Measurements from ENCODE around the gene GNAQ.

GNAQ gene

DNA sequence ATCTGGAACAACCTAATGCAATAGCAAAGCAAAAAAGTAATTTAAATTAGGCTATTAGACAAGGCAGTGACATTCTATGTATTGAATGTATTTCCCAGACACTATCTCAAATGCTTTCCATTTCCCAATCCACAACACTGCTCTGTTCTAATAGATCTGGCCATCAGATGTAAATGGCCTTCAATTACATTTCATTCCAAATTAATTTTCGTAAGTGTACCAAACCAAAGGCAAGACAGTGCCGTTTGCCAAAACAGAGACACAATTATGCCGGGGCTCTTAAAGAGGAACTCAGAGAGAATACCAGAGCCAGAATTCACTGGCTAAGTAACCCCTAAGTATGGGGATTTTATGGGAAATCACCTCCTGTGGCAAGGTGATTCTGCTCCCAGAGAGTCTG is 63.1 kb downstream of the GNAQ start:
- DNase-seq = no peak

DNA sequence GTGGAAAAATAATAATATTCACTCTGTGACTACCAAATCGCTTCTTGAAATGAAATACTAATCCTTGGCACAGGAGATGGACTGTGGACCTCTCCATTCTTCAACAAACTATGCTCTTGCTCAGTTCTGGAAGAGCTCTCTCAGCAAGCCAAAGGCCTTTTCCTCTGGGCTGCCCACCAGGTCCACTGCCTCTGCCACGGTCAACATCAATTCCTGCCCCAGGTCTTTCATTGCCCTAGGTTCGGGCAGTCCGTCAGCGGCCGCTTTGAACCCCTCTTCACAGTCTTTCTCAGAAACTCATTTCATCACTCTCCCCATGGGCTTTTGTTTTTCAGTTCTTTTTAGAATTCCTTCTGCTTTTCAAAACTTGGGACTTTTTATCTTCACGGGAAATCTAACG is 64.9 kb downstream of the GNAQ start:
- no peak for DNase-seq

DNA sequence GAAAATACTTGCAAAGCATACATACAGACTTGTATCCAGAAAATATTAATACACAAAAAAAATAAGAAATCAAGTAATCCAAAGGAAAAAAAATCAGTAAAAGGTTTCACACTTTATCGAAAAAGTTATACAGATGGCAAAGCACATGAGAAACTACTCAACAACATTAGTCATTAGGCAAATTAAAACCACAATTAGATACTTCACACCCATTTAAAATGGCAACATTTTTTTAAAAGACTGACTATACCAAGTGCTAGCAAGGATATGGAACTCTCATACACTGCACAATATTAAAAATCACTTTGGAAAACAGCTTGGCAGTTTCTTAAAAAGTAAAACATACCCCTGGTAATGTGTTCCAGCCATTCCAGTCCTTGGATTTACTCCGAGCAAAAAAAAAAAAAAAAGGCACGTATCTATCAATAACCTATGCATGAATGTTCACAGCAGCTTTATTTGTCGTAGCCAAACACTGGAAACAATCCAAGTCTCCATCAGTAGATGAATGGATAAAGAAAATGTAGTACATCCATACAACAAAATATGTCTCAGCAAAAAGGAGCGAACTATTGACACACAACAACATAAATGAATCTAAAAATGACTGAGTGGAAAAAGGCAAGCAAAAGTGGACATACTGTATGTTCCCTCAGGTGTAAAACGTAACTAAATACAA is 66.0 kb downstream of the GNAQ start:
- no peak for DNase-seq

DNA sequence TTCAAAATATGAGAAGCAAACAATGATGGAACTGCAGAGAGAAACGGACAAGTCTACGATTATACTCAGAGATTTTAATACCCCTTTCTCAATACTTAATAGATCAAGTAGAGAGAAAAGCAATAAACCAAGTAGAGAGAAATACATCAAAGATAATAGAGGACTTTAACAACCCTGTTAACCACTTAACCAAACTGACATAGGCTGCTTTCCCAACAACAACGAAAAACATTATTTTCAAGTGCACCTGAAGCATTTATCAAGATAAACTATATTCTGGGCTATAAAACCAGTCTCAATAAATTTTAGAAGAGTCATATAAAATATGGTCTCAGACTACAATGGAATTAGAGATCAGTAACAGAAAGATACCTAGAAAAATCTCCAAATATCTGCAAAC is 67.4 kb downstream of the GNAQ start:
- no peak for DNase-seq

DNA sequence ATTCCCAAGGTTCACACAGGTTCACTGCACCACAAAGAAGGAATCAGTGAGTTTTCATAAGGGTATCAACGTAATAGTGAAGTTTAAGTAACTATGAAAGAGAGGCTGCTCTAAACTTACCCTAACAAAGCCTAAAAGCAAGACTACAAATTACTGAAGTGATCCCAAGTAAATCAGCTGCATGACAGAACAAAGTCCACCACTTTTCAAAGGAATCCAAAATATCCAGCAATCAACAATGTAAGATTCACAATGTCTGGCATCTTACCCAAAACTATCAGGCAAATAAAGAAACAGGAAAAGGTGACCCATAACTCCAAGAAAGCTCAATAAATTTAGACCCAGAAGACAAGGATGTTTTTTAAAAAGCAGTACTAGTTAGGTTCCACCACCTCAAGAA is 70.1 kb downstream of the GNAQ start:
- no peak for DNase-seq

DNA sequence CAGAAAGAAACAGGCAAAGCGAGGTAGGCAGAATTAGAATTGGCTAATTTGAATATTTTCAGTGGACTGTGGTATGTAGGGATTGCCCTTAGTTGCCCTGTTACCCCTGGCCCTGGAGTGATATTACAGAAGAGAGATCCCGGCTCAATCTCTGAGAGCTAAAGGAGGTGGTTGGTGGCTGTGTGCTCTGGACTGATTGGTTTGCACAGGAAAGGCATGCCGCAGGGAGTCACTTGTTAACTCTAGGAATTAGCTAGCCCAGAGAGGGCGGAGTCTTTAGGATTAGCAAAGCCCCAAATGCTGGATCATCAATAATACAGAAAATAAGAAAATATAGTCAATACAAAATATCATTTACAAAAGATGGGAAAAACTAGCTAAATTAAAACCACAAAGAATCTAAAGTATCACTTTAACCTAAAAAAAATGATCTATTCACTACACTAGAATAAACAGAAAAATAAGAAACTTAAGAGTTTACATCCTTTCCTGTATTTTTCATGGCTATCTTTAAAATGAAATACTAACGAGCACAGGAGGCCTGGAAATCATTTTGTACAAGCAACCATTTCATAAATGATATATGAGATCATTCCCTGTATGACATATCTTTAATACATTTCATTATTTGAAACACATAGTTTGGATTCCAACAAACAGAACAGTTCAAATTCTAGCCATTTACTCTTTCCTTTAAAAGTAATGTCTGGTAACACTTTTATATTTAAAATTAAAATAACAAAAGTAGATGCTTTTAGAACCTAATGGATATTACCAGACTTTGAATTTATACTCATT is 71.1 kb downstream of the GNAQ start:
- no peak for DNase-seq

DNA sequence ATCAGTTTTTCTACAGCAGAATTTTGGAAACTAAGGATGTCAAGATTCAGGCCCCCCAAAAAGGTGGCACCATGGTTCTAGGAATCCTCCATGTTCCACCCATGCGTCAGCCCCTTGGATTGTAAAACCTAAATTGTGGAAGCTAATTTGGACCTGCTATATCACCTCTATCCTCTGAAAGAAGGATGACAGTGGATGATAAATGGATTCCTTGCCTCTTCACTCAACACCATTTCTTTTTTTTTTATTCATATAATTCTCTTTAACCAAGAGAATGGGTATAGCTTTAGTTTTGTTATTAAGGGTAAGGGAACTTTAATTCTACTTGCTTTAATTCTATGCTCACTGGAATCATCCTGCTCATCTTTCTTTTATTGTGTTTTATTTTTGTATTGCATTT is 71.8 kb downstream of the GNAQ start:
- no peak for DNase-seq

DNA sequence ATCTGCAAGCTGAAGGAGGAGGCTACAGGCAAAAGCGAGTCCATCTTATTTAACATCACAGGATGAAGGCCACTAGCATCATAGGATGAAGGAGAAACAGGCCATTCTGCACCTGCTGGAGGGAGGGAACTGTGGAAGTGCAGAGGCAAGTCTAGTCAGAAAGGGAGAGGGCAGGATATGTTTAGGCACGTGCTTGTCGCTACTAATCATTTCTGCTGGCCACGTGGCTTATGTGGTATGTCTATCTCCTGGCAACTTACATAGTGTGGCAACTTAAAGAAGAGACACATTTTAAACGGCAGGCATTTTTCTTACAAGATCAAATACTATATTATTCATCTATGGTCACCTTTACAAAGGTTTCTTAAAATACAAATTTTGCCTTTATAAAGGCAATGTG is 74.0 kb downstream of the GNAQ start:
- DNase-seq = no peak

DNA sequence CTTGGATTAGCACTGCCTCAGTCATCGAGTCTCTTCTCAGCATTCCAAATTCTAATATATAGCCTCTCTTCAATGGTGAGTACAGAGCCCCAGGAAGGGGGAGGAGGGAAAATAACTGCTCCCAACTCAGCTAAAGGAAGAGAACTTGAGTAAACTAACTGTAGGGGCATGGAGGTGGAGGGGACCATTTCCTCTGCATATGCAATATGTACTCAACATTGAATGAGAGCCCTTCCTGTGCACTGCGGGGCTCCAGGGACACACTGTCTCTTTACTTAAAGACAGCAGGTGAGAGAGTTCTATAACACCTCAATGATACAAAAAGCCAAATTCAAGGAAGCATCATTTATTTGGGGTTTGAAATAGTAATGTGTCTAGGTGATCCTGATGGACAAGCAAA is 75.1 kb downstream of the GNAQ start:
- no peak for DNase-seq

DNA sequence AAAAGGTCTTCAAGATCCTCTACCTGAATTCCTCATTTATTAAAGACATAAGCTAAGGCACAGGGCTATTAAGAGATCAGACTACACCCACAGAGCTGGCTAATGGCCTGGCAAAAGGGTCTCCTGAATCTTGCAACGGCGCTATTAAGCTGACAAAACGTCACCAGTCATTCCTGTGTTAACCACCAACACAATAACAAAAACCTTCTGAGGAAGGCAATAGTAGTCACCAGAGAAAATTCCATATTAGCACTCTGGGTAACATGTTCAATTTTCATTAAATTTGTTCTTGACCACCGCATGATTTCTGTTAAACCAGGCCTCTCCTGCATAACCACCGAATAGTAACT is 77.0 kb downstream of the GNAQ start:
- DNase-seq = no peak

DNA sequence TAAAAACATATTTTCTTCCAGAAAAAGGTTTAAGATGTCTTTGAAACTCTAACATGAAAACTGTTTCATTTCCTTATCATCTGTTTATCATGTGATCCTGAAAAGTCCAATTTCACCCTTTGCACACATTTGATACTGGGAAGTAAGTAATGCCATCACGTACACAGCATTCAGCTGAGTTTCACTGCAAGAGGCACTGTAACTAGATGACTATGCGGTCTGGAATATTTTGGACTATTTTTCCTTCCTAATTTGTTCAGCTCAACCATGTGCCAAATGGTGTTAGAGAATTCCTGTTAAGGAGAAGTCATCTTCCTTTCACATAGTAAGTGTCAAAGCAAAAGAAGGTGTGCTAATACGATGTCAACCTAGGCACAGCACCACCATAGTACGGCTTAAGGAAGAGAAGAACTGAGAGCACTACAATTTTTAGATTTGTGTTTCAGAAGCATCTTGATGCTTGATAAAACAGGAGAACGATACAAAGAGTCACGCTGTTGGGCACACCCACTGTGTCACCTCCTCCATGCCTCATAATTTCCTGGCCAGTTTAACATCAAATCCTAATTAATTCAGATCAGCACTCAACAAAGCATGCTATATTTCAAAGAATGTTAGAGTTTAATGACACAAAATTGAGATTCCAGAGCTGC is 77.5 kb downstream of the GNAQ start:
- DNase-seq = peak; percentile 39 to 73 (median 60)

DNA sequence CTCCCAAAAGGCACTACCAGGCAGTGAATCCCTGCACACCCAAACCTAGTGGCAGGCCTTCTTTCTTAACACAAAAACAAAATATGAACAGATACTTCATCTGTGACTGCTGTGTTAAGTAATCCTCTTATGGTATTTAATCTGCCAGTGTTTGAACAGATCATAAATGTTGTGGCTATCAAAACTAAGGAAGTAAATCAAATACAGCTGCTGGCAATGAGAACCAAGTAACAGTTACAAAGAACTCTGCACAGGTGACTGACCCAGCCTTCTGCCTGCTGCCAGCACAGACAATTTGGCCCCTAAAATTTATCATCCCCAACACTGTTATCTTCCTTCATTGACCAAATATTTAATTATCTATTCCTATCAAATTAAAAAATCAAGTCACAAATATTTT is 78.0 kb downstream of the GNAQ start:
- no peak for DNase-seq

DNA sequence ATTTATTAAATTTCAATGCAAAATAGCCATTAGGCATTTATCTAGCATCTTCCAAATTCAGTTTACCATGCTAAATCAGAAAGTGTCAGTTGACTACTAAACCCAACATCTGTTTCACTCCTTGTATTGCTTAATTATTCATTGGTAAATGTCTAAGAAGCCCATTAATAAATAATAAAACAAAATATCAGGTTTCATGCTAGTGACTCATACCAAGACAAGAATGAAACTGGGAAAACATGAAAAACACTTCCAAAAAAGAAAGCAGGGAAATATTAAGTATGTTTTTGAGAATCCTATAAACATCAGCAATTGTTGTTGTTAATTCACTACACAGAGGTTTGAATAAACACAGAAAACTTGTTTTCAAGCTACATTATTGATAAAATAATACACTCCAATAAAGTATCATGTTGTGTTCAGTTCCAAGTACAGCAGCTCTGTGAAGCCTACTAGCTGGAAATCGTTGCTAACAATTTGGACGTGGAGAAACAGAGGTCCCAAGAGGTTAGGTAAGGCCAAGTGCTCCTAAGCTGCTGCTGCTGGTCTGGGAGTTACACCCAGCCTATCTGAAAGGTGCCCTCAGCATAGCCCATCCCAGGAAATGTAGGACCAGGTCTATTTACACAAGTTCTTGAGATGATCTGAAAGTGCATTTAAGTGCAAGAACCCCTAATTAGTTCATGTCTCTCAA is 78.8 kb downstream of the GNAQ start:
- DNase-seq = peak in 1 of 3 donors; percentile 34

DNA sequence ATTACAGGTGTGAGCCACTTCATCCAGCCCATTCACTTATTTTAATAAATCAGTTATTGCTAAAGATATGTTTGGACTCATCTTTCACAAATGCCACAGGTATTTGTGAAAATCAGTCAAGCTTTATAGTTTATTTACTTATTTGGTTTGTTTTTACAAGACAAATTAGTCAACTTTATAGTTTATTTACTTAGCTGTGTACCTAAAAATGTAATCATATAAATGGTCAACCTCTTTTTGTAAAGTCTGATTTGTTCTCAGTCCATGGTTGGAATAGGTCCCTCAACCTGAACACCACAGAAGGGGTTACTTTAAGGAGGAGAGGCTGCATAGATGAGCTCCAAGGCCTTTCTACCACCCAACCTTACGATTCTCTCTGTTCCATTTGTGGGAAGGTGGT is 80.2 kb downstream of the GNAQ start:
- no peak for DNase-seq

DNA sequence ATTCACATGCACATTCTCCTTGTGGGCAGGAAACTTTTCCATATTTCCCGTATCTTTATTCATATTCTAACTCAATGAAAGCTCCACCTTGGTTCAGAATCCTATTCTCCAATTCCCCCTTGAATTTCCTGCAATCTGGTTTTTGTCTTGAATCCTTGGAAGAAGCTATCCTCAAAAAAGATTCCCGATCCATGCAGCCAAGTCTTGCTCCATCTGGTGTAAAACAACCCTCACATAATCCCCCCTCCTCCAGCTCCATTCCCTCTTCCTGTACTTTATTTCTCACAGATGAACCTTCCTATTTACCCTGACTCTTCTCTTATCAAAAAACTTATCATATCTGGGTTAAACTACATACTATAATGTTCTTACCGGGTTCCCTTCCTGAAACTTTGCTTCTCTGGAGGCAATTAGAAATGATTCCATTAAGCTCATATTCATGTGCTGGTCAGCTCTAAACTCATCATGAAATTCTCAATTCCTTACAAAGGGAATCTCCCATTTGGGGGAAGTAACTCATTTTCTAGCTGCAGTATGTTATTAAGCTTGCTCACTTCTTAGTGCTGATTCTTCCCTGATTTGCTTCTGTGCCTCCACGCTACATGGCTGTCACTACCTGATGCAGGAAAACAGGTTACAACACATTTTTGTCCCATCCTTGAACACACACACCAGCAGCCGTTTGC is 81.7 kb downstream of the GNAQ start:
- DNase-seq = peak; percentile 43 to 59 (median 53)

DNA sequence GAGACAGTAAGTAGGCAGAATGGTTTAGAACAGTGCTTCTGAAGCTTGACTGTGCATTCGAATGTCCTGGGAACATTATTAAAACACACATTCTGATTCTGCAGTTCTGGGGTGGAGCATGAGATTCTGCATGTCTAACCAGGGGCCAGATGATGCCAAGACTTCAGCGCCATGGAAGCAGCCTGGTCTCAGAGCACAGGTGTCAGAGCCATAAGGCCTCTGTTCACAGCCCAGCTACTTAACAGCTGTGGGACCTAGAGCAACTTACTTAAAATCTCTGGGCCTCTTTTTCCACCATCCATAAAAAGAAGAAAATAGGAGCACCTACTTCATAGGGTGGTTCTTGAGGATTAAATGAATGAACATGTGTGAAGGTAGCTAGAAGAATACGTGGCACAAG is 84.0 kb downstream of the GNAQ start:
- DNase-seq = no peak

DNA sequence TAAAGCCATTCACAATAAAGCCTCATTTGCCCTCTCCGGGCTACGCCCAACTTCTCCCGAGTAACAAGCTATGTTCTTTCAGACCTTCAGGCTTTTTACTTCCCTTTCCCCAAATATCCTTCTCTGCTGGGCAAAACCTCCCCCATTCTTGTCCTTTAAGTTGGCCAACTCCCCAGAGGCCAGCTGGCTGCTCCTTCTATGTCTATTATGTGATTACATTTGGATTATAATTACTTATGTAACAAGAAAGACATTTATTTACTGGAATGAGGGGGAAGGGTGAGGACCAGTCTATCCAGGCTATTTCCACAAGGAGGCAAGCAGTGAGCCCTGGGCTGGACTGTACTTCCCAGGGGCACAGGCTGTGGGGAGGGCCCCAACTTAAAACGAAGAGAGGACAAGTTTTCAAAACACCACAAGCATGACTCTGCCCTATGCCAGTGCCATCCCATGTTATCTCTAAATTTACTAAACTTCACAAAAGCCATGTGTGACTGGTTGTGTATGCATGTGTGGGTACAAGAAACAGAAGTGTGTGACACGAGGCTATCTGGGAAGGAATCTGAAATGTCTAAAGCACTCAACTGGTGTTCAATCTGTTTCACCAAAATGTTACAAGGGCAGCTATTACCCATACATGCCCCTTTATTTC is 84.5 kb downstream of the GNAQ start:
- DNase-seq = peak; percentile 30 to 45 (median 37)

DNA sequence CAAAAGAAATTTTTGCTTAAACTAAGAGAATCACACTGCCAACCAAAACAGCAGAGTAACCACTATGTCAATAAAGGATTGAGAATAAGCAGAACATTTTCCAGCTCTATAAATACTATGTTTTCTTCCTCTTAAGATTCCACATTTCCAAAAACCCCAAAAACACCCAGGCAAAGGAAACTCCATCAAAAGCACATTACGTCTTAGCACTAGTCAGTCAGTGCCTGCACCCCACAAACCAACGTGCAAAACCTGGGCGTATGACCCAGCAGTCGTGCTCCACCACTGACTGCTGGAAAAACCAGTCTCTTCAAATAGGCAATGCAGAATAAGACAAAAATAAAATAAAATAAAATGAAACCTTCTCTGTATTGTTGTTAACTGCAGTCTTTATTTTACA is 85.3 kb downstream of the GNAQ start:
- peak; percentile 52 to 69 (median 61) for DNase-seq

DNA sequence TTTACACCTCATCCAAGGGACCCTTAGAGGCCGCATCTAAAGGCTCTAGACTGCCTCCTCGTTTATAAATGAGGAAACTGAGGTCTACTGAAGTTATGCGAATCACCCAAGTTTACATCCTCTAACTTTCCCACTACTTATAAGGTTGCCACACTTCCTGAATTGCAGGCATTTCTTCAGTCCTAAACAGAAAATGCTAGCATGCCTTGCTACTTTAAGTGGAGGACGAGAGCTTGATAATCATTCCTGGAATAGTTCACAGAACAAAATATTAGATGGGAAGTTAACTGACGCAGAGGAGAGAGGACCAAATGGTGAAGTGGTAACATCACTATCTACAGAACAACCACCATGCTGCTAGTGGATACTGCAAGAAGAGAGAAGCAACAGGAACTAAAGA is 85.8 kb downstream of the GNAQ start:
- DNase-seq = peak; percentile 70 to 89 (median 75)

DNA sequence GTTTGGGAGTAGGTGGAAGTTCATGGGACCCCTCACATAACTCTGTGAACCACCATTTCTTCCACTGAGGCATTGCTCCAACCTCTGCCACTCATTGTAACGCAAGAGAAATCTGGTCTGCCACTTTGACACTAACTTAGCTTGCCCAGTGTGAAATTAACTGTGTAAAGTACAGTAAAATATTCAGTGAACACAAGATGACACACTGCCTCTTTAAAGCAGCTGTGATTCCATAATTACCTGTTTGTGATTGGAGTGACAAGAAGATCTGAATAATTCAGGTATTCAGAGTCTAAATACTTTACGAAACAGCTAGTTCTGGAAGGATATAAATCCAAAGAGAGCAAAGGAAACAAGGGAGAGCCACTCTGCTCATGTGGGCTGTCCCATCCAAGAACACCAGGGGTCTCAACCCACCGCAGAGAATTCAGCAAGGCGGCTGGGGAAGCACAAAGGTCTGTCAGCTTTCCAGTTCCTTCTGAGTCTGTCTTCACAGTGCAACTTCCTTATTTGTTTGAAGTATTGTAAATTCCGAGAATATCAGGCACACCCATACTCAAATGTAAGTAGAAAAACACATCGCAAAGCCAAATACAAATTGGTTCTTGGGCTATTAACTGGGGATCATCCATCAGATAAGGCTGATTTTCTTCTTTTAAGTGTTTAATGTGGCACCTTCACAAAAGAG is 86.9 kb downstream of the GNAQ start:
- peak; percentile 73 to 83 (median 77) for DNase-seq

DNA sequence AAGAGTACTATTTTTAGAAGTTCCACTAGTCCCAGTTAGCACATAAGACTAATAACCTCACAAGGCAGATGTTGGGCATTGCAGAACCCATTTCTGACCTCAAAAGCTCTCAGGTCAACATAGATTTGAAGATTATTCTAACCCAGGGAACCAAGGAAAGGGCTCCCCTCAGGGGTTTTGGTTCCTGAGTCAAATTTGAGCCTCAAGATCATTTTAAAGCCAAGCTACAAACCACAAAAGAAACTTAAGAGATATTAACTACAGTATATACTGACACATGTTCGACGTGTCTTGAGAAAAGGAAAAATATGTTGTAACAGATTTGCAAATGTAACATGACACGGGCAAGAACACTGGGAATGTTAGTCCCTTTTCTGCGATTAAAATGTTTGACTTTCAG is 88.6 kb downstream of the GNAQ start:
- DNase-seq = no peak

DNA sequence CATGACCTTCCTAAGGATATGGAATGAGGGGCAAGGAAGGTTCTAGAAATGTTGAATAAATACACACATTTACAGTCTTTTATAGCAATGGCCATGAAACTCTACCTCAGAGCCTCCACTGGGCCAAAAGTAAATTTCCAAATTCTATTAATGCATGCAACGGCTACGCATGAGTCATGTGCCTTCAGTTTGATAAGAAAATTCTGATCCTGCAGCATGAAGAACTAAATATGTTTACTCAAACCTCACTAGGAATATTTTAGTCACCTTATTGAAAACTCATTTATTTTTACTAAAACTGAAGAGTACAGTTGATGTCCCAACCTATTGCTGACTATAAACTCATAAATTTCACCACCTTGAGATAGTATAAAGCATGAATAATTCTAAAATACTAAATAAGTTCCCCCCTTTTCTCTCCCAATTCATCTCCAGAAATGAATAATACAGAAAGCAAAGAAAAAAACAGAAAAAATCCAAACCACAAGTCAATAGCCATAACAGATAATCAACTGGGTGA is 92.4 kb downstream of the GNAQ start:
- DNase-seq = no peak

All from suppressor macrophage treated with lipopolysaccharide for 1 hour (primary cell).